HG03103 (cell line): Measurements from ENCODE around the gene EXPH5.
"Not testable (repeated sequence)": the region's sequence is repeated elsewhere in the genome, so short reads cannot be mapped to it uniquely, and the experiment has no call there.

Experiments
- ATAC-seq: cut with Tn5 transposase; IDR thresholded peaks from one replicate; pipeline ENCODE4 v1.9.1; 2021; ENCODE audit warnings: low read depth; ENCODE audit not compliant: unreplicated experiment

Gene EXPH5

GRCh38 chr11:108593214-108593922 is at the start of gene EXPH5:
TSS of gene EXPH5 (minus strand) at chr11:108593768. CDS start at chr11:108593536, 232 bp downstream.
- ATAC-seq: peak; percentile 94

- ATAC-seq: not testable (repeated sequence)
Observed at GRCh38 chr11:108641752-108642151, 48.2 kb upstream of the EXPH5 start.

GRCh38 chr11:108639146-108639545 is 45.6 kb upstream of the EXPH5 start:
- no peak for ATAC-seq

GRCh38 chr11:108636222-108636621 is 42.7 kb upstream of the EXPH5 start:
- no peak for ATAC-seq

- no peak for ATAC-seq
Observed at GRCh38 chr11:108635106-108635505, 41.5 kb upstream of the EXPH5 start.

- no peak for ATAC-seq
Observed at GRCh38 chr11:108632041-108632704, 38.6 kb upstream of the EXPH5 start.

GRCh38 chr11:108629274-108629673 is 35.7 kb upstream of the EXPH5 start:
- no peak for ATAC-seq

GRCh38 chr11:108628812-108629211 is 35.2 kb upstream of the EXPH5 start:
- ATAC-seq: no peak

- no peak for ATAC-seq
Observed at GRCh38 chr11:108628326-108628725, 34.8 kb upstream of the EXPH5 start.

GRCh38 chr11:108624196-108624925 is 30.8 kb upstream of the EXPH5 start:
- ATAC-seq: no peak

- no peak for ATAC-seq
Observed at GRCh38 chr11:108622341-108622740, 28.8 kb upstream of the EXPH5 start.

GRCh38 chr11:108620958-108621772 is 27.6 kb upstream of the EXPH5 start:
- peak; percentile 82 for ATAC-seq

- no peak for ATAC-seq
Observed at GRCh38 chr11:108618529-108618928, 25.0 kb upstream of the EXPH5 start.

GRCh38 chr11:108617055-108617454 is 23.5 kb upstream of the EXPH5 start:
- no peak for ATAC-seq

- no peak for ATAC-seq
Observed at GRCh38 chr11:108616549-108616948, 23.0 kb upstream of the EXPH5 start.

- no peak for ATAC-seq
Observed at GRCh38 chr11:108614086-108614485, 20.5 kb upstream of the EXPH5 start.

GRCh38 chr11:108609682-108610081 is 16.1 kb upstream of the EXPH5 start:
- no peak for ATAC-seq

GRCh38 chr11:108608548-108608947 is 15.0 kb upstream of the EXPH5 start:
- ATAC-seq: no peak

GRCh38 chr11:108606495-108607160 is 13.1 kb upstream of the EXPH5 start:
- ATAC-seq: no peak

GRCh38 chr11:108606070-108606469 is 12.5 kb upstream of the EXPH5 start:
- no peak for ATAC-seq
